ENCODE measurements around the gene RNPEP.
"Not testable (repeated sequence)": the region's sequence is repeated elsewhere in the genome, so short reads cannot be mapped to it uniquely, and the experiment has no call there.

The RNPEP gene, protein sequence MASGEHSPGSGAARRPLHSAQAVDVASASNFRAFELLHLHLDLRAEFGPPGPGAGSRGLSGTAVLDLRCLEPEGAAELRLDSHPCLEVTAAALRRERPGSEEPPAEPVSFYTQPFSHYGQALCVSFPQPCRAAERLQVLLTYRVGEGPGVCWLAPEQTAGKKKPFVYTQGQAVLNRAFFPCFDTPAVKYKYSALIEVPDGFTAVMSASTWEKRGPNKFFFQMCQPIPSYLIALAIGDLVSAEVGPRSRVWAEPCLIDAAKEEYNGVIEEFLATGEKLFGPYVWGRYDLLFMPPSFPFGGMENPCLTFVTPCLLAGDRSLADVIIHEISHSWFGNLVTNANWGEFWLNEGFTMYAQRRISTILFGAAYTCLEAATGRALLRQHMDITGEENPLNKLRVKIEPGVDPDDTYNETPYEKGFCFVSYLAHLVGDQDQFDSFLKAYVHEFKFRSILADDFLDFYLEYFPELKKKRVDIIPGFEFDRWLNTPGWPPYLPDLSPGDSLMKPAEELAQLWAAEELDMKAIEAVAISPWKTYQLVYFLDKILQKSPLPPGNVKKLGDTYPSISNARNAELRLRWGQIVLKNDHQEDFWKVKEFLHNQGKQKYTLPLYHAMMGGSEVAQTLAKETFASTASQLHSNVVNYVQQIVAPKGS

DNA sequence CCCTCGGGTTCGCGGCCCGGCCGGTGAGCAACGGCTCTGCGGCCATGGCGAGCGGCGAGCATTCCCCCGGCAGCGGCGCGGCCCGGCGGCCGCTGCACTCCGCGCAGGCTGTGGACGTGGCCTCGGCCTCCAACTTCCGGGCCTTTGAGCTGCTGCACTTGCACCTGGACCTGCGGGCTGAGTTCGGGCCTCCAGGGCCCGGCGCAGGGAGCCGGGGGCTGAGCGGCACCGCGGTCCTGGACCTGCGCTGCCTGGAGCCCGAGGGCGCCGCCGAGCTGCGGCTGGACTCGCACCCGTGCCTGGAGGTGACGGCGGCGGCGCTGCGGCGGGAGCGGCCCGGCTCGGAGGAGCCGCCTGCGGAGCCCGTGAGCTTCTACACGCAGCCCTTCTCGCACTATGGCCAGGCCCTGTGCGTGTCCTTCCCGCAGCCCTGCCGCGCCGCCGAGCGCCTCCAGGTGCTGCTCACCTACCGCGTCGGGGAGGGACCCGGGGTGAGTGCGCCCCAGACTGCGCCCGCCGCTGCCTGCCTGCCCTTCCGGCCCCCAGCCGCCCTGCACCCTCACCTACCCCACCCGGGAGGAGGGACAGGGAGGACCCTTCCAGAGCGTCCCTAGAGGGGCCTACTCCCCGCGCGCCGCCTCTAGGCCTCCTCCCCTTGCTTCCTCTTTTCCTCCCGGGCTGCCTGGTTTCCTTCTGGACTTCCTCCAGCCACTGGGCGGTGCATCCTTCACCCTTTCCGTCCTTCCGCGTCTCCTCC is at the start of gene RNPEP:
Gene RNPEP (plus strand): TSS at position 26 of the 757 bp plus-strand sequence. CDS start 19 bp downstream, at position 45.
- peak; percentile 87 for DNase-seq (ENCODE audit: low spot score)

DNA sequence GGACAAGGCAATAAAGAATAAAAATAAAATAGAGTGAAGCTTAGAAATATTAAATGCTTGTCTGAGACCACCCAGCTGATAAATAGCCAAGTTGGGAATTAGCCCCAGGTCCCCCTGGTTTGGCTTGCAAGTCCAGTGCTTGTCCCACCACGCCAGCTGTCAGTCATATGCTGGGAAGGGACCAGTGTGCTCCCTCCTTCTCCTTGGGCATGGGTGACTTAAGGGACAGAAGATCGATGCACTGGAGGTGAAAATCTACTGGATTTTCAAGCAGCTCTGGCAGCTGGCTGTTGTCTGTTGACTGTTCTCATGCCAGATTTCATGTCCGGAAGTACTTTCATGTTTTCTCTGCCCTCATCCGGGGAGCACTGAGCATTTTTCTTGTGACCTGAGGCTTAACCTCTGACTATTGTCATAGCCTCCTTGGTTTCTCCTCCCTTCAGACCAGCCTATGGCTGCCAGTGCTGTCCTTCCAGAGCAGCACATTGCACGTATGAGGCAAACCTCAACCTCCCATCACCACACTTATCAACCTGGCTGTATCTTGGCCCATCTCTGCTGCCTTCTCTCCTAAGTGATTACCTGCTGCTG is 48.5 kb upstream of the RNPEP start:
- no peak for DNase-seq (ENCODE audit: low spot score)

DNA sequence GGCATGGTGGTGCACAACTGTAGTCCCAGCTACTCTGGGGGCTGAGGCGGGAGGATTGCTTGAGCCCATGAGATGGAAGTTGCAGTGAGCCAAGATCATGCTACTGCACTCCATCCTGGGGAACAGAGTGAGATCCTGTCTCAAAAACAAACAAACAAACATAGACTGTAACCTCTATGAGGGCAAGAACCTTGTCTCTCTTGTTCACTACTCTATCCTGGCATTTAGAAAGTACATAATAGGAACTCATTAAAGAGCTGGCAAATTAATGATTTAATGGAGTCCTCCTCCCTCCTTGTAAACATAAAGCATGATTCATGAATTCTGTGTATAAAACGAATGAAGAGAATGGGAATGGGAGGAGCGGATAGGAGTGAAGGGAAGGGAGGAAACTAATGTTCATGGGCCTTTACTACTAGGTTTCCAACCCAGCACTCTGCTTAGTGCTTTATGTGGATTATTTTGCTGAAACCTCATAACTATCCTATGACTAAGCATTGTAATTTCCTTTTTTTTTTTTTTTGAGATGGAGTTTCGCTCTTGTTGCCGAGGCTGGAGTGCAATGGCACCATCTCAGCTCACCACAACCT is 44.7 kb upstream of the RNPEP start:
- no peak for DNase-seq (ENCODE audit: low spot score)

DNA sequence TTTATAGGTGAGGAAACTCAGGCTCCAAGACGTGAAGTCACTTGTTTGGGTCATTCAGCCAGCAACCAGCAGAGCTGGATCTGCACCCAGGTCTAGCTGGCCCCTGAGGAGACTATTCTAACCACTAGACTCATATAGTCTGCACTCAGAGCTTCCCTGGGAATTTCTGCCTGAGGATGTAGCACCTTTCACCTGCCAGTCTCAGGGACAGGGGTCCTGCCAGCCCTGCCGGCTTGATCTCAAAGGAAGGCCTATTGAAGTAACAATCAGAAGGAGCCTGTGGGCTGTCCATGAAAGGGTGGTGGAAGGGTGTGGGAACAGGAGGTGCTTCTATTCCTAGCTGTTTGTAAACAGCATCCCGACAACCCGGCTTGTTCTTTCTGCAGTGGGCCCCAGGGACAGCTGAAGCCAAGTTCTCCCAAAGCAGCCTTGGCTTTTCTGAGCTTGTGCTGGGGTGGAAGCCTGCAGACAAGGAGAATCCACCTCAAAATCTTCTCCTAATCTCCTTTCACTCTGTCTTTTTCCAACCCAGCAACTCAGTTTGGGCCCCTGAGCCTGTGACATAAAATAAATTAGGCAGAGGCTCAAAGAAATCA is 43.9 kb upstream of the RNPEP start:
- no peak for DNase-seq (ENCODE audit: low spot score)

DNA sequence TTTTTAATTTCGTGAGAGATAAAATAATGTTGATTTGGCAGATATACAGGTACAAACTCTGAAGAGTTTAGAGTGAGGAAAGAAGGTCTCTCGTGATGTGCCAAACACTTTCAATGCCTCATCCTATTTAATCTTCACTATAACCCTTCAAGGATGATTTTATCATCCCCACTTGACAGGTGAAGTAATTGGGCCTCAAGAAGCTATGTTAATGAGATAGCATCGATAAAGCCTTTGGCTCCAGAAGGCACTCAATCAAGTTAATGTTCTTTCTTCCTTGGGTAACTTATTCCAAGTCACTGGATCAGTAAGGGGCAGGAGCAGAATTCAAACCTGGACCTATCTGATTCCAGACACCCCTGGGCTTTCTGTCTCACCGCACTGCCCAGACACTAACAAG is 43.3 kb upstream of the RNPEP start:
- DNase-seq (ENCODE audit: low spot score), result no peak

DNA sequence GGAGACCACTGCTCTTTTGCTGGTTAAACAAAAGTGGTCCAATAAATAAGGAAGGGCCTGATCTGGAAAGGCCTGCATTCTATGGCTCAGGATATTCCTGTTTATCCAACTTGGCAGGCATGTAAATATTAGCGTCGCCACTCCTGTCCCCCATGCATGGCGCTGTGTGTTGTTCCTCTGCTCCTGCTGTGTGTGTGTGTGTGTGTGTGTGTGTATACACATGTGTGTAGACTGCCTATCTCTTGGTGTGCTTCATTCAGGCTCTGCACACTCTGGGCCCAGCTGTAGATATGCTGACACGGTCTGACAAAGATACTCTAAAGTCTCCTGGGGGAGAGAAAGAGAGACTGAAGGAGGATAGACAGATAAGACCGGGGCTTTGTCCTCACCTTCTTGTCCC is 42.9 kb upstream of the RNPEP start:
- no peak for DNase-seq (ENCODE audit: low spot score)

DNA sequence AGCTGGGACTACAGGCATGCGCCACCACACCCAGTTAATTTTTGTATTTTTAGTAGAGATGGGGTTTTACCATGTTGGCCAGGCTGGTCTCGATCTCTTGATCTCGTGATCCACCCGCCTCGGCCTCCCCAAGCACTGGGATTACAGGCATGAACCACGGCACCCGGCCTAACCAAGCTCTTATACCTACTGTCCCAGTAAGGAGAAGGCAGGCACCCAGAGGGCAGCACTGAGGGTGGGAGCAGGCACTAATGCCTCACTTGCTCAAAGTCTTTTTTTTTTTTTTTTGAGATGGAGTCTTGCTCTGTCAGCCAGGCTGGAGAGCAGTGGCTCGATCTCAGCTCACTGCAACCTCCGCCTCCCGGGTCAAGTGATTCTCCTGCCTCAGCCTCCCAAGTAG is 42.1 kb upstream of the RNPEP start:
- DNase-seq (ENCODE audit: low spot score), result not testable (repeated sequence)

DNA sequence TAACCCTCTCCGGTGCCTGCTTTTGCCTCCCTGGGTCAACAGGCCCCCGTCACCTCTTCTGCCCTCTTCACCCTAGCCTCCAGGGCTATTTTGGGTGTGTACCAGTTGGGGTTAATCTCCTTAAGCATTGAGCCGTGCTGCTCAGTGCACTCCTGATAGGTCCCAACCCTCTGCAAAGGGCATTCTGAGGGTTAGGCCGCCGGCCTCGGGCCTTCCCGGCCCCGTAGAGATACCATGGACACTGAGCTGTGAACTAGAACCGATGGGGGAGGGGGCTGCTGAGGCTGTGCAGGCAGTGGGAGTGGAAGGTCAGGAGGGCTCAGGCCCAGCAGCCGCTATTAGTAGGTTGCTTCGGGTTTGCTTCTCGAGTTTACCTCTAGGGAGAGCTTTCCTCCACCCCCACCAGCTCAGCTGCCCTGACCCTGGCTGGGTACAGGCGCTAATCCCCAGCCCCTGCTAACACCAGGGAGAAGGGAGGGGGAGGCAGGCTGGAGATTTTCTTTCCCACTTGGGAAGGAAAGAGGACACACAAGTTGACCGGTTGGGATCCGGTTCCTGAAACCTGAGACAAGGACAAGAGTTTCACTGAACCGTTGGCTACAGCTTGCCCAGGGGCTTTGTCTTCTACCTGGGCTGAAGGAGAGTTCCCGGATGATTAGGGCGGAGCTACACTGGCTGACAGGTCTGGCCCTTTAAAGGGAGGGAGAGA is 40.9 kb upstream of the RNPEP start:
- DNase-seq (ENCODE audit: low spot score), result peak; percentile 69

DNA sequence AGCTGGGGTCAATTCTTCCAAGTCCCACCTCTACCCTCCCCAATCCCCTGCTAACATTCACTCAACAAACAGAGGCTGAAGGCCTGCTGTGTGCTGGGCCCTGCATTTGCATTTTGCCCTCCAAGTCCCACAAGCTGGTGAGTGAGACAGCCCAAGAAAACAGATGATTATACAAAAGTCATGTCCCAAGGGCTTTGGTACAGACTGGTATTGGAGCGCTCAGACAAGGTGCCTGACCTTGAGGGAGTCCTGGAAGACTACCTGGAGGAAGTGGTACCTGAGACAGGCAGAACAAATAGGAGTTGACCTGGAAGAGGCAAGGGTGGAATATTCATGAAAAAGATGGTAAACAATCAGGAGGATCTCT is 40.3 kb upstream of the RNPEP start:
- DNase-seq (ENCODE audit: low spot score), result no peak

DNA sequence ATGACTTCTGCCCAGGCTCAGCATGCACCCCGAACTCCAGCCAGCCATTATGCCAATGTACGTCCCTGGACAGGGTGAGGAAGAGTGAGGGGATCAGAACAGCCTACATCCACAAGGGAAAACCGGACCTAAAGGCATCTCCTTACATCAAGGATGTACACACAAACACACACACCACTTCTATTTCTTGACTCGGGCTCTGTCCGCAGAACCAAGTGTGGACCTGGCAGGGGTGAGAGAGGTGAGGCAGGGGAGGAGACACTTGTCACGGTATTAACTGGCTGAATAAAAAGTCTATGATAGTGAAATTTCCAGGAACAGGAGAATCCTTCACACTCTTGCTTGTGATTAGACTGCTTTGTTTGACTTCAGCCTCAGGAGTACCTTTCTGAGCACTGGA is 38.4 kb upstream of the RNPEP start:
- no peak for DNase-seq (ENCODE audit: low spot score)

DNA sequence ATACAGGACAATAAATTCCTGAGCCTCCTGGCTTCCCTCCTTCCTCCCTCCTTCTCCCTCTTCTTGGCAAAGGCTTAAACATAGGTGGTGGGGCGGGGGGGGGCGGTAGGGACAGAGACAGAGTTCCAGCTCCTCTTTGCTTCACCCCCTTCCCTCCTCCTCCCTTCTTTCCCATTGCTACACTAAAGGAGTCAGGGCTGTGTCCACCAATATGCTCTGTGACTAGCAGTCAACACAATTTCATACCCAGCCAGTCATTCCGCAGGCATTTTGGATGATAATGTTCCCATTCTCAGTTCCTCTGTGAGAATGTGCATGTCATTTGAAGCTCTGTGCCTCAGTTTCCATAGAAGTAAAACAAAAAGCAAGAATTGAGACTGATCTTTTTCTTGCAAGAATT is 37.8 kb upstream of the RNPEP start:
- DNase-seq (ENCODE audit: low spot score), result no peak

DNA sequence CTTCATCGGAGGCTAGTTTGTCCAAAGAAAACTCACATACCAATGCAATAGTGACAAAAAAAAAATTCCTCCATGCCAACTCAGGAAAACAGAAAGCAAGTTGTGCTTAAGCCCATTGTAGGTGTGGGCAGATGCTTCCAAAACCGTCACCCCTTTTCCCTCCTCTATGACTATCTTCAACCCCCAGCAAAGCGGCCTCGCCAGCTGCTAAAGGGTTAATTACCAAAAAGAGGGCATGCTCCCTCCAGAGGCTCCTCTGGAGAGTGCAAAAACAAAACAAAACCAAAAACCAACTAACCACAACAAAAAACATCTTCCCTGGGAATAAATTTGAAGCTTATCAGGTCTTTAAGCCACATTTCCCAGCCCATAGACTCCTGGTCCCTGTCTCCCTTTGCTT is 37.3 kb upstream of the RNPEP start:
- no peak for DNase-seq (ENCODE audit: low spot score)

DNA sequence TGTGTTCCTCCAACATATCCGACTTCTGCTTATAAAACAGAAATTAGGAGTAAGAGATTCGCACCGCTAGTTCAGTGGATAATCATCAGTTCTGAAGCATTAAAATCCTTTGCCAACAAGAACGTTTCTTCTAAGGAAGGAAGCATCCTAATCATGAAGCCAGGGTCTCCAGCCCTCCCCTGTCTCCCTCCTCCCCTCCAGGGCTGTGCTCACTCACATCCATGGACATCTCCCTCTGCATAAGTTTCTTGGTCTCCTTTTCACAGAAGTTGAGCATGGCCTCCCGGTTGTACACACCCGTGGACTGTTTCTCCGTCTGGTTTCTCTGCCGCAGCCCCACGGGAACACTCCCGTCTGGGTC is 36.6 kb upstream of the RNPEP start:
- DNase-seq (ENCODE audit: low spot score), result no peak

DNA sequence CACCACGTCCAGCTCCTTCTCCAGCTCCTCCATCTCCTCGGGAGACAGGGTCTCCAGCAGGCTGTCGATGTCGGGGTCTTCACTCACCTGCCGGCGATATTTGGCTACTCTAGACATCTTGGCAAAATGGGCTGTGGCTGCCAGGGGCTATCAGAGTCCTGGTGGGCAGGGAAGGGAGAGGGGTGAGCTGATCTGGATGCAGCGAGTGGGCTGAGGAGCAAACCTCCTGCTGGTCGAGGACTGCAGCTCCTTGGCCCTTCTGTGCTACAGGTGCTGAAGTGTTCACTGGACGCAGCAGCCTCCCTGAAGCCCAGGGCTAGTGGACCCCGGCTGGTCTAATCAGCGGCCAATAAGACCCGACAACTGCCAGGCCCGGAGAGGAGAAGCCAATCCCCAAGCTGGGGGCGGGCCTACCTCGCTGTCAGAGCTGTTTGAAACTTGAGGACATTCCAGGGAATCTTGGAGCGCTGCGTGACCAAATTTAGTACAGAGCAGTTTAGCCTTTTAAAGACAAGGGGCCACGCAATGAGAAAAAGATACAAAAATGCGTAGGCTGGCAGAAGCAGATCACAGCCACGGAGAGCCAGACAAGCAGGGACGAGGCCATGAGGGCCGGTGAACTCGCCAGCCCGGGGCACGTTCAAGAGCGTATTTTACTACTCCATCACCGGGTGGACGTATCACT is 36.1 kb upstream of the RNPEP start, which contains the start of gene LMOD1:
Gene LMOD1 (minus strand): TSS at position 325 of the 685 bp plus-strand sequence. CDS start 208 bp downstream, at position 117.
- peak; percentile 46 for DNase-seq (ENCODE audit: low spot score)

DNA sequence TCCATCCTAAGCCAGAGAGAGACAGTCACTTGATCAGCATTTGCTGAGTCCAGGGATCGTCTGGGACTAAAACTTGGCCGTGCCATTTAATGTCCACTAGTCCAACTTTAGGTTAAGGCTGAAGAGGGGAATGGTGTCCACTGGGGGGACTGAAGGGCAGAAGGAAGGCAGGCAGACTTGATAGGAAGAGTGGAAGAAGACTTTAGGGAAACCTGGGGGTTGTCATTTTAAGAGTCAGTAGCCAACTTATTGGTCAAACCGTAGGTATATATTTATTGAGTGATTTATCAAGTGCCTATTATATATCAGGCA is 34.8 kb upstream of the RNPEP start:
- no peak for DNase-seq (ENCODE audit: low spot score)

DNA sequence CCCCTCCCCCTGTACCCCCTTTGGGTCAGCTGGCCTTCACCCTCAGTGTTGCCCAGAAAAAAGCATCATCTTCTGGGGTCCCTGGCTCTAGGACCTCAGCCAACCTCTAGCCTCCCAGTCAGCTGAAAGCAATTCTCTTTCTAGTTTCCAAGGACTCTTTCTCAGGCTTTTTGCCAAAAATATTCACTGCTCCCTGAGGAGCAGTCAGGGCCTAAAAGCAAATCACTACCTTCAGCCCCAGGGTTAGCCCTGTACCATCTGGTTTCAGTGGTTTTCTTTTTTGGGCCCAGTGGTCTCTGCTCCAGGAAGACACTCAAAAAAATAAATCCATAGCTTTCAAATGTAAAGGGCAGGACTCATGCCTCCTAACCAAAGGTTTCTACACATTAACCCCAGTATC is 33.0 kb upstream of the RNPEP start:
- no peak for DNase-seq (ENCODE audit: low spot score)

DNA sequence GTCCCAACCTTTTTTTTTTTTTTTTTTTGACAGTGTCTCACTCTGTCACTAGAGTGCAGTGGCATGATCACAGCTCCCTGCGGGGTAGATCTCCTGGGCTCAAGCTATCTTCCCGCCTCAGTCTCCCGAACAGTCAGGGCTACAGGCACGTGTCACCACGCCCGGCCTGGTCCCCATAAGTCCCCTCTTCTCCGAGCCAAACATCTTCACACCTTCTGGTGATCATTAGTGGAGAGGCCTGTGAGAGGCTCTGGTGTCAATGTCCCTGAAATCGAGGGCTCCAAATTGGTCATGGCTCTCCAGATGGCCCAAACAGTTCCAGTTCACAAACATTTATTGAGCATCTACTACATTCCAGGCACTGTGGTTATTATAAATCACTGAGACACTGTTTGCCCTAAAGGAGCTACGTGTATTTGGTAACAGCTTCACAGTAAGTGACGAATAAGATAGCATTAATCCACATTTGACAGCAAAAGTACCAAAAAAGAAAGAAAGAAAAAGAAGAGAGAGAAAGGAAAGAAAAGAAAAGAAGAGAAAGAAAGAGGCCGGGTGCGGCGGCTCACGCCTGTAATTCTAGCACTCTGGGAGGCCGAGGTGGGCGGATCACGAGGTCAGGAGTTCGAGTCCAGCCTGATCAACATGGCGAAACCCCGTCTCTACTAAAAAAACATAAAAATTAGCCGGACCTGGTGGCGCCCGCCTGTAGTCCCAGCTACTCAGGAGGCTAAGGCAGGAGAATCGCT is 28.0 kb upstream of the RNPEP start:
- no peak for DNase-seq (ENCODE audit: low spot score)

DNA sequence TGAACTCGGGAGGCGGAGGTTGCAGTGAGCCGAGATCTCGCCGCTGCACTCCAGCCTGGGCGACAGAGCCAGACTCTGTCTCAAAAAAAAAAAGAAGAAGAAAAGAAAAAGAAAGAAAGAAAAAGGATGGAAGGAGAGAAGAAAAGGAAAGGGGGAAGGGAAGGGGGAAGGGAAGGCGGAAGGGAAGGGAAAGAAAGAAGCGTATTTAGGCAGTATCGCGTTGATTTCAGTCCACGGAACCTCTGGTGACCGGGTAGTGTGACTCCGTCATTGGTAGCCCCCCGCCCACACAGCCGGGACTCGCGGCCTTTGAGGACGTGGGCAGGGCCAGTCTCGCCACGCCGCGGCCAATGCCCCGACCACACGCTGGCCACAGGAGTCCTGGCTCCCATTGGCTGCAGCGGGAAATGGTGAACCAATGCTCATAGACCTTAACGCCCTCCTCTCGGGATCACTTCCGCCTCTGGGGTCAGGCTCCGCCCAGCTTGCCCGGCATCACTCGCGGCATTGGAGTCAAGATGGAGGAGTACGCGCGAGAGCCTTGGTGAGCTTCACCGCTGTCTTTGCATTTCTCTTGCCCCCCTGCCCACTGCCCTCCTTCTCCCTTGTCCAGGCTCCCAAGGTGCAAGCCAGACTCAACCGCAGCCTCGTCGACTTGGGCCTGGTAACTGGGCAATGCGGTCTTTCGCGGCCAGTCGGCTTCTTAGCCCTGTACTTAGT is 27.3 kb upstream of the RNPEP start, which contains the start of gene TIMM17A:
Gene TIMM17A (plus strand): TSS at position 495 of the 720 bp plus-strand sequence. CDS start 24 bp downstream, at position 519.
- peak; percentile 98 for DNase-seq (ENCODE audit: low spot score)

DNA sequence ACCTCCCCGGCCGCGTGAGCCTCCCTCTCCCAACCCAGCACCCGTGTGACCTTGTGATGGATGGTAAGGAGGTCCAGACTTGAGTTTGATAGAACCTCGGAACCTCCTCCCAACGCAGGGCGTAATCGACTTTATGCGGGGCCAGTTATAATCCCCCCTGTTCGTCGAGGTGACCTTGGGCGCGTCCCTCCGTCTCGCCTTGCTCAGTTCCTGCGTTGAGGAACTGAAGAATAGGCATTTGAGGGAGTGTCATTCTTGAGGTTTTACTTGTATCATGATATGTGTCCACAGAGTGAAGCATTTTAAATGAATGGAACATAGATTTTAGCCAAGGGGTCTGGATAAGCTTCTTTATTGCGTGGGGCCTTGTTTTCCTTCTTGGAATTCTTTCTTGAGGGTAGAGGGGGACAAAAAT is 26.7 kb upstream of the RNPEP start:
- DNase-seq (ENCODE audit: low spot score), result no peak

All from D341Med (cell line).